K562 (cell line): Measurements from ENCODE around the gene LENG9. TPM values are rescaled to one million over a fixed set of nuclear protein-coding genes. Genes with fewer than 3 reads are reported as not detected.

ENCODE experiments used
- ATAC-seq: fragments of 200-7000 bp; cut with Tn5 transposase; 3 replicates; pipeline ENCODE4 v1.9.1; 2020; ENCODE audit warnings: moderate library complexity
- BruUV-seq: library from RNA; stranded (reverse); fragments of 400-500 nt; replicated peaks from 2 replicates; lab custom pipeline; 2021; lab: Mats Ljungman, UMichigan
- CTCF ChIA-PET: fragments of 300-600 bp; formaldehyde crosslinking; extraction: SDS; loops from one replicate; lab custom pipeline; 2021; ENCODE audit warnings: low intra/inter-chr PET ratio; lab: Yijun Ruan, JAX
- POLR2A ChIA-PET: fragments of 300-600, 350-650 bp; sonication (Branson Sonifier 250); formaldehyde crosslinking; extraction: SDS; loops from one replicate; lab custom pipeline; 2021; ENCODE audit warnings: antibody characterized with exemption, inconsistent platforms; lab: Yijun Ruan, JAX
- DNase-seq, 4 experiments: peaks; one replicate each; pipeline versions ENCODE4 v3.0.0 to v3.0.0-alpha.2; 2011 to 2018; ENCODE audit warnings: low spot score in 3 of 4, mixed read lengths in 3 of 4; ENCODE audit errors: extremely low read depth in 1 of 4
- FAIRE-seq: peaks from 2 replicates; lab custom pipeline; 2011; peaks lifted over from hg19 to GRCh38; lab: Jason Lieb, UNC
- H2AFZ ChIP-seq: 2 replicates; pipeline ENCODE4 v1.6.0; 2011; ENCODE audit warnings: low read depth, low read length, control low read depth, inconsistent platforms
- H3K27ac ChIP-seq: fragments of 200-600 bp; 3 replicates; pipeline ENCODE4 v1.8.0; 2011; ENCODE audit warnings: low read depth, mild to moderate bottlenecking, control low read depth, inconsistent platforms, low read length, moderate library complexity, mixed read lengths; ENCODE audit errors: extremely low read depth
- H3K27me3 ChIP-seq, 2 experiments: fragments of 300-600 bp in 1 of 2; 2 replicates in 1 of 2; 3 replicates in 1 of 2; pipeline versions ENCODE4 v1.6.0 to v1.8.0; 2011; ENCODE audit warnings: inconsistent platforms in 2 of 2, low read length in 2 of 2, mild to moderate bottlenecking in 1 of 2, mixed read lengths in 1 of 2, moderate library complexity in 1 of 2; ENCODE audit not compliant: control insufficient read depth in 2 of 2, insufficient read depth in 2 of 2
- H3K36me3 ChIP-seq: fragments of 300-600 bp; 3 replicates; pipeline ENCODE4 v1.8.0; 2011; ENCODE audit warnings: mild to moderate bottlenecking, low read length, inconsistent platforms; ENCODE audit not compliant: control insufficient read depth, insufficient read depth
- H3K4me1 ChIP-seq, 2 experiments: fragments of 200-600 bp in 1 of 2; replicated peaks in 1 of 2; 2 replicates in 1 of 2; 3 replicates in 1 of 2; pipeline versions ENCODE4 v1.5.1 to v1.8.0; 2011; ENCODE audit warnings: inconsistent platforms in 2 of 2, low read length in 2 of 2, mild to moderate bottlenecking in 1 of 2, mixed read lengths in 1 of 2, moderate library complexity in 1 of 2; ENCODE audit not compliant: control insufficient read depth in 2 of 2, insufficient read depth in 2 of 2
- H3K4me2 ChIP-seq: 2 replicates; pipeline ENCODE4 v1.6.1; 2011; ENCODE audit warnings: low read length, control low read depth, inconsistent platforms, mixed read lengths; ENCODE audit not compliant: insufficient read depth
- H3K4me3 ChIP-seq: fragments of 200-600 bp; sonication (generic), shearing (Covaris generic); 2 replicates; pipeline ENCODE4 v1.5.1; 2016; ENCODE audit warnings: control low read depth, inconsistent platforms
- H3K79me2 ChIP-seq: fragments of 200-600 bp; 3 replicates; pipeline ENCODE4 v1.8.0; 2011; ENCODE audit warnings: low read length, inconsistent platforms; ENCODE audit not compliant: control insufficient read depth, insufficient read depth
- H3K9ac ChIP-seq, 2 experiments: 2 replicates each; pipeline versions ENCODE4 v1.6.0 to v1.6.1; 2011; ENCODE audit warnings: low read depth in 2 of 2, low read length in 2 of 2, control low read depth in 1 of 2, inconsistent platforms in 1 of 2, mild to moderate bottlenecking in 1 of 2, mixed read lengths in 1 of 2; ENCODE audit not compliant: insufficient read depth in 1 of 2
- H3K9me1 ChIP-seq: one replicate; pipeline ENCODE4 v1.6.0; 2011; ENCODE audit warnings: inconsistent platforms, mild to moderate bottlenecking, low read length, moderate library complexity; ENCODE audit not compliant: control insufficient read depth, insufficient read depth
- H3K9me3 ChIP-seq: replicated peaks from 2 replicates; pipeline ENCODE4 v1.5.1; 2011; ENCODE audit warnings: low read depth, low read length, inconsistent platforms; ENCODE audit not compliant: control insufficient read depth, insufficient read depth
- H4K20me1 ChIP-seq: replicated peaks from 2 replicates; pipeline ENCODE4 v1.6.1; 2011; ENCODE audit warnings: low read length, inconsistent platforms, mixed read lengths; ENCODE audit not compliant: control insufficient read depth, insufficient read depth
- KLF13 ChIP-seq: fragments of 450-650 bp; IDR thresholded peaks from 2 replicates; pipeline ENCODE4 v1.6.1; 2016; ENCODE audit warnings: missing genetic modification characterization, low read depth, mild to moderate bottlenecking, missing compliant biosample characterization, moderate library complexity, borderline replicate concordance
- ZNF316 ChIP-seq: fragments of 450-650 bp; IDR thresholded peaks from 2 replicates; pipeline ENCODE4 v1.6.1; 2016
- whole genome bisulfite sequencing: fragments of 100-300 bp; shearing (Covaris generic); methylation state at CpG from one replicate; pipeline ENCODE4 v1.1.6; 2016; ENCODE audit warnings: low coverage, mixed read lengths; ENCODE audit not compliant: insufficient coverage; ENCODE audit errors: missing lambda C conversion rate; 5-methylcytosine and 5-hydroxymethylcytosine counted together
- in situ Hi-C: fragments of 300-500 bp; cut with MboI; formaldehyde crosslinking; loops from 4 replicates; pipeline ENCODE4 v1.15.0; 2018; ENCODE audit warnings: inconsistent platforms, mixed read lengths
- intact Hi-C: fragments of 100-400 bp; cut with micrococcal nuclease; formaldehyde crosslinking; loops from 2 replicates; pipeline ENCODE4 v1.14.2; 2022
- polyA plus RNA-seq, 8 experiments: library from polyadenylated mRNA; depleted of rRNA in 4 of 8; stranded (reverse) in 5 of 8; unstranded in 3 of 8; fragments of >200 nt; fragmentation: Nextera tagmentation in 2 of 8; fragmentation: Illumina TruSeq in 1 of 8; extraction: Ambion mirVana in 2 of 8; extraction: Trizol in 1 of 8; gene quantifications; 2 replicates each; pipeline versions ENCODE4 v1.2.1 to v1.2.3, GENCODE V29; 2011 to 2014; ENCODE audit warnings: inconsistent platforms in 1 of 8, missing spikeins in 1 of 8
- total RNA-seq, 7 experiments: library from RNA; depleted of rRNA in 6 of 7; stranded (reverse); fragments of >200 nt in 6 of 7; fragmentation: Illumina TruSeq in 2 of 7; extraction: Trizol in 2 of 7; gene quantifications; 2 replicates each; pipeline versions ENCODE4 v1.2.1 to v1.2.3, GENCODE V29; 2011 to 2021; ENCODE audit warnings: low replicate concordance in 1 of 7
- TF ChIP-seq, protein P1 (sequence below), 2 experiments: IDR thresholded peaks; 2 replicates each; pipeline ENCODE4 v1.6.1; 2011; ENCODE audit warnings: borderline replicate concordance in 1 of 2, control low read depth in 1 of 2, low read depth in 1 of 2, low read length in 1 of 2, mild to moderate bottlenecking in 1 of 2, mixed read lengths in 1 of 2, moderate library complexity in 1 of 2; ENCODE audit not compliant: insufficient read depth in 1 of 2, insufficient read length in 1 of 2, poor library complexity in 1 of 2, severe bottlenecking in 1 of 2; ENCODE audit errors: extremely low read depth in 1 of 2

LENG9 gene
- total and polyA plus RNA-seq, 9 of the 15 experiments (the other 6 are each of a cell fraction or from before 2014, with no cell fraction given): 0.06 to 0.64 (median 0.33) TPM; not detected in 1

DNA sequence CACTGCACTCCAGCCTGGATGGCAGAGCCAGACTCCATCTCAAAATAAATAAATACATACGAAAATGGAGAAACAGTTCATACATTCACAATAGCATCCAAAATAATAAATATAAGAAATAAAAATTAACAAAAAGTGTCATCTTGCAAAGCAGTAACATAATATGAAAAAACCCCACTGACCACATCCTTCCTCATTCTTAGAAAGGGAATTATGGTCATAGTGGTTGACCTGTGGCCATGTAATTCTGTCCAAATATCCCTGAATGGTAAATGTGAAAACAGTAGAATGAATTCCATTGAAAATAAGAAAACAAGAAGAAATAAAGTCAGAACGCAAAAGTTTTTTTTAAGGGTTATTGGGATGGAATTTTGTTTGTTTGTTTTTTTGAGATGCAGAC, 16.5 kb upstream of the LENG9 start:
- WGBS: 4% methylated on average over 2 of the region's 2 CpGs
- FAIRE-seq: no peak
- no peak overlapping the region for H3K4me3 ChIP-seq
- no peaks in the 10 kb centered on the region; a peak in 1 of 5 replicates for H3K4me1 ChIP-seq
- DNase-seq: no peak
- no peak for ATAC-seq
- CTCF ChIA-PET: no interaction called here
- H3K36me3 ChIP-seq: no peaks in the 10 kb centered on the region
- peaks cover 2% of the 10 kb centered on the region; the same call in 1 of the 2 replicates for H4K20me1 ChIP-seq
- H3K27ac ChIP-seq: no peak overlapping the region
- peaks cover 7 to 17% of the 10 kb centered on the region in 2 experiments; a peak in 4 of 5 replicates for H3K27me3 ChIP-seq
- H3K9ac ChIP-seq: no peak overlapping the region
- no peaks in the 10 kb centered on the region for H3K79me2 ChIP-seq
- POLR2A ChIA-PET: no interaction called here
- in situ Hi-C loops: loop anchor here (10.0 kb wide), 1 partner anchor 195 kb away; no protein-coding TSS in a partner anchor
- H3K9me1 ChIP-seq: no peaks in the 10 kb centered on the region
- intact Hi-C loops: loop anchor here (2.0 kb wide), 1 partner anchor 197 kb away; no protein-coding TSS in a partner anchor
- H2AFZ ChIP-seq: no peak overlapping the region
- H3K9me3 ChIP-seq: no peaks in the 10 kb centered on the region
- H3K4me2 ChIP-seq: no peak overlapping the region
- no TSS peak for BruUV-seq
- TF ChIP-seq, protein P1, sequence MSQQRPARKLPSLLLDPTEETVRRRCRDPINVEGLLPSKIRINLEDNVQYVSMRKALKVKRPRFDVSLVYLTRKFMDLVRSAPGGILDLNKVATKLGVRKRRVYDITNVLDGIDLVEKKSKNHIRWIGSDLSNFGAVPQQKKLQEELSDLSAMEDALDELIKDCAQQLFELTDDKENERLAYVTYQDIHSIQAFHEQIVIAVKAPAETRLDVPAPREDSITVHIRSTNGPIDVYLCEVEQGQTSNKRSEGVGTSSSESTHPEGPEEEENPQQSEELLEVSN (IDR thresholded peaks at IDR 0.05; ENCODE audit: borderline replicate concordance in 1 of 2, extremely low read depth in 1 of 2, insufficient read depth in 1 of 2, insufficient read length in 1 of 2, low read depth in 1 of 2, low read length in 1 of 2, poor library complexity in 1 of 2, severe bottlenecking in 1 of 2): no peak
- no peak for TF ChIP-seq KLF13 (tag)
- TF ChIP-seq ZNF316: no peak
